Loucy (cell line): ENCODE results near the gene YIPF1.

Source experiments
- CTCF ChIP-seq: fragments of 200-600 bp; sonication (generic); conservative IDR thresholded peaks from 2 replicates; pipeline ENCODE4 v1.5.1; 2014; ENCODE audit warnings: mild to moderate bottlenecking, antibody characterized with exemption, low read length
- EZH2phosphoT487 ChIP-seq: fragments of 200-600 bp; IDR thresholded peaks from 2 replicates; pipeline ENCODE4 v1.6.1; 2018; ENCODE audit warnings: antibody characterized with exemption, mild to moderate bottlenecking, moderate library complexity, borderline replicate concordance

- TF ChIP-seq CTCF (no peak), EZH2phosphoT487 (no peak)
These were observed 84.6 kb downstream of the YIPF1 start for GRCh38 chr1:53804791-53805505.
